Endothelial cell of umbilical vein (primary cell): ENCODE data around the gene OXNAD1.

Experiments
- CTCF ChIP-seq, 2 donors: IDR thresholded peaks; 1 replicate in 1 of 2; 2 replicates in 1 of 2; pipeline ENCODE4 v1.5.1; 2011; ENCODE audit warnings: low read length in 2 of 2, mild to moderate bottlenecking in 2 of 2, moderate library complexity in 2 of 2, control low read depth in 1 of 2, inconsistent platforms in 1 of 2, low read depth in 1 of 2; ENCODE audit not compliant: insufficient read depth in 1 of 2; ENCODE audit errors: extremely low read depth in 1 of 2
- EZH2 ChIP-seq: IDR thresholded peaks from 2 replicates; pipeline ENCODE4 v1.6.1; 2012; ENCODE audit warnings: borderline replicate concordance, low read depth, mild to moderate bottlenecking, moderate library complexity, low read length, inconsistent platforms; ENCODE audit not compliant: severe bottlenecking
- FOS ChIP-seq: IDR thresholded peaks from 2 replicates; pipeline ENCODE4 v1.6.1; 2011; ENCODE audit warnings: mild to moderate bottlenecking, low read length, moderate library complexity, borderline replicate concordance; ENCODE audit not compliant: insufficient read depth
- POLR2A ChIP-seq: IDR thresholded peaks from 2 replicates; pipeline ENCODE4 v1.6.1; 2012; ENCODE audit warnings: low read depth, mild to moderate bottlenecking, control low read depth, low read length
- POLR2AphosphoS5 ChIP-seq: IDR thresholded peaks from 2 replicates; pipeline ENCODE4 v1.6.1; 2012; ENCODE audit warnings: low read depth, mild to moderate bottlenecking, control low read depth, low read length, moderate library complexity; ENCODE audit not compliant: insufficient read depth

- TF ChIP-seq CTCF (IDR thresholded peaks at IDR 0.05; ENCODE audit: extremely low read depth in 1 of 2, insufficient read depth in 1 of 2, low read depth in 1 of 2, low read length in 2 of 2) (no peak), POLR2A (no peak), EZH2 (no peak), POLR2AphosphoS5 (no peak), FOS (no peak)
These were observed 52.5 kb downstream of the OXNAD1 start for GRCh38 chr3:16317561-16317945.
